Nephron progenitor cell (in vitro differentiated cells): Measurements from ENCODE around the gene PREX1.

ENCODE experiments used
- DNase-seq: peaks from one replicate; pipeline ENCODE4 v3.0.0; 2021
- H3K27ac Mint-ChIP-seq: 2 replicates; pipeline ENCODE4 v1.8.0; 2021; ENCODE audit warnings: mild to moderate bottlenecking, moderate library complexity, mixed read lengths
- H3K27me3 Mint-ChIP-seq: 2 replicates; pipeline ENCODE4 v1.8.0; 2021; ENCODE audit warnings: mild to moderate bottlenecking, low read depth, mixed read lengths; ENCODE audit not compliant: poor library complexity
- H3K36me3 Mint-ChIP-seq: 2 replicates; pipeline ENCODE4 v1.8.0; 2021; ENCODE audit warnings: low read depth, mixed read lengths
- H3K4me1 Mint-ChIP-seq: 2 replicates; pipeline ENCODE4 v1.8.0; 2021; ENCODE audit warnings: mixed read lengths
- H3K4me3 Mint-ChIP-seq: 2 replicates; pipeline ENCODE4 v1.8.0; 2021; ENCODE audit warnings: mild to moderate bottlenecking, moderate library complexity, mixed read lengths
- H3K9me3 Mint-ChIP-seq: 2 replicates; pipeline ENCODE4 v1.8.0; 2021; ENCODE audit warnings: mild to moderate bottlenecking, moderate library complexity, mixed read lengths
- TF ChIP-seq, protein P1 (sequence below): fragments of 200-600 bp; sonication (generic); IDR thresholded peaks from 2 replicates; pipeline ENCODE4 v1.5.0; 2021; ENCODE audit warnings: antibody characterized with exemption

Gene PREX1

DNA sequence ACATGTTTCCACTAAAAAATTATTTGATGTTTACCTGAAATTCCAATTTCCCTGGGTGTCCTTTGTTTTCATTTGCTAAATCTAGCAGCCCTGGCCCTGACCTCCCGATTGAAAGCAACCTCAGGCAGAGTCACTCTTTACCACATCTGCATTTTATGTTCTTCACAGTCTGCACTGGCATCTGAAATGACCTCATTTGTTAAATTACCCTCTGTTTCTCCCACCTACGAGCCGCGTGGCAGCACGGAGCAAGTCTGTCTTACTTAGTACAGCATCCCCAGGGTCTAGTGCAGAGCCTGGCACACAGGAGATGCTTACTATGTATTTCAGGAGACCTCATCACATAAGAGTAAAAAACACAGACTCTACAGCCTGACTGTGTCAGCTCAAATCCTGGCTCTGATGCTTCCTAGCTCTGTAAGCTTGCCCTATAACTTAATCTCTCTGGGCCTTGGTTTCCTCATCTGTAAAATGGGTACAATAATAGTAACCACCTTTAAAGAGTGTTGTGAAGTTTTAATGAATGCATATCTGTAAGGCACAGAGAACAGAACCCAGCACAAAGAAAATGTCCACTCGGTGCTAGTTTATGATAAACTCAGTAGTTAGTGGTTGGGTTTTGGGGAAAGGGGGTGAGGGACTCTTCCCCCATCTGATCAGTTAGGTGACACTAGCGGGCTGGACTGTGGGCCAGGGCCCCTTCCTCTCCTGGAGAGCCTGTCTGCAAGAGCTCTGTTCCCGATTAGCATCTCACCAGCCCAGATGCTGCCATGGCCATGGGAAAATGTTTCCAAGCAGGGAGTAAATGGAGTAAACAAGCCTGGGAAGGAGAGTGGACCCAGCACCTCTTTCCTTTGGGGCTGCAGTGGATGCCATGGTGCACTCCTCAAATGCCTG, 88.2 kb downstream of the PREX1 start:
- H3K36me3 Mint-ChIP-seq, result peaks cover 17% of the 10 kb centered on the region
- peaks cover 51% of the 10 kb centered on the region for H3K4me1 Mint-ChIP-seq
- no peak overlapping the region for H3K4me3 Mint-ChIP-seq
- no peaks in the 10 kb centered on the region for H3K9me3 Mint-ChIP-seq
- TF ChIP-seq, protein P1, sequence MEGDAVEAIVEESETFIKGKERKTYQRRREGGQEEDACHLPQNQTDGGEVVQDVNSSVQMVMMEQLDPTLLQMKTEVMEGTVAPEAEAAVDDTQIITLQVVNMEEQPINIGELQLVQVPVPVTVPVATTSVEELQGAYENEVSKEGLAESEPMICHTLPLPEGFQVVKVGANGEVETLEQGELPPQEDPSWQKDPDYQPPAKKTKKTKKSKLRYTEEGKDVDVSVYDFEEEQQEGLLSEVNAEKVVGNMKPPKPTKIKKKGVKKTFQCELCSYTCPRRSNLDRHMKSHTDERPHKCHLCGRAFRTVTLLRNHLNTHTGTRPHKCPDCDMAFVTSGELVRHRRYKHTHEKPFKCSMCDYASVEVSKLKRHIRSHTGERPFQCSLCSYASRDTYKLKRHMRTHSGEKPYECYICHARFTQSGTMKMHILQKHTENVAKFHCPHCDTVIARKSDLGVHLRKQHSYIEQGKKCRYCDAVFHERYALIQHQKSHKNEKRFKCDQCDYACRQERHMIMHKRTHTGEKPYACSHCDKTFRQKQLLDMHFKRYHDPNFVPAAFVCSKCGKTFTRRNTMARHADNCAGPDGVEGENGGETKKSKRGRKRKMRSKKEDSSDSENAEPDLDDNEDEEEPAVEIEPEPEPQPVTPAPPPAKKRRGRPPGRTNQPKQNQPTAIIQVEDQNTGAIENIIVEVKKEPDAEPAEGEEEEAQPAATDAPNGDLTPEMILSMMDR, result no peak
- no peak for DNase-seq
- peaks cover 6% of the 10 kb centered on the region for H3K27me3 Mint-ChIP-seq
- H3K27ac Mint-ChIP-seq, result no peak overlapping the region

DNA sequence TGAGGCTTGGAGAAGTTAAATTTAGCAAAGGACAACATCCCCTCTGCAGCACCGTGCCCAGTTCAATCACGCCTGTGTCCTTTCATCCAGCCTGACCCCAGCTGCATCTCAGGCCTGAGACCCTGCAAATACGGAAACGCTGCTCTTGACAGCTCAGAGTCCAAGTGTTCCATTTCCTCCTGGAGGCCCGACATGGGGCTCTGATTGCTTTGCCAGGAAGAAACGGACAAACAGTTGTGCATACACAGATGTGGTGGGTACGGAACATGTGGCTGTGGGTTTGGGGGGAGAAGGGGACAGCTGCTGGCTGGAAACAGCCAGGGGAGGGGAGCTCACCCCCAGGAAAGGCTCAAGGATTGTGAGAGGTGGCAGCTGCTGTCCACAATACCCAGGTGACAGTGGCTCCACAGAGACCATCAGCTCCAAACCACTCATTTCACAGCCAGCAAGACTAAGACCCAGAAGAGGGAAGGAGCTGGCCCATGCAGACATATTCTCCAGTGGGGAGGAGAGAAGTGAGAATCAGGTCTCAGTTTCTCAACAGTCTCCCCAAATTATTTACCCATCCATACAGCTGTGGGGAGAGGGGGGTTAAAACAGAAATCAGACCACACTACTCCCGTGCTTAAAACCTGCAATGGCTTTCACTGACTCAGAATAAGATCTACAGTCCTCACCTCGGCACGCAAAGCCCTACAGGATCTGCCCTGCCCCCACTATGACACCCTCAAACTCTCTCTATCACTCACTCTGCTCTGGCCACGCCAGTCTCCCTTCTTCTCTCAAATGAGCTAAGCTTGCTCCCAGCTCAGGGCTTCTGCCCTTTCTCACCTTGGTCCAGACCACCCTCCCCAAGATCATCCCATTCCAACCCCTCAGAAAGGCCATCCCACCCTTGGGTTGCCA, 89.1 kb downstream of the PREX1 start:
- H3K9me3 Mint-ChIP-seq, result no peaks in the 10 kb centered on the region
- peak overlapping the region; percentile 37 for H3K27ac Mint-ChIP-seq
- TF ChIP-seq, protein P1, result no peak
- H3K4me3 Mint-ChIP-seq, result peak overlapping the region; percentile 28
- peaks cover 51% of the 10 kb centered on the region for H3K4me1 Mint-ChIP-seq
- peaks cover 15% of the 10 kb centered on the region for H3K36me3 Mint-ChIP-seq
- H3K27me3 Mint-ChIP-seq, result peaks cover 6% of the 10 kb centered on the region
- no peak for DNase-seq

DNA sequence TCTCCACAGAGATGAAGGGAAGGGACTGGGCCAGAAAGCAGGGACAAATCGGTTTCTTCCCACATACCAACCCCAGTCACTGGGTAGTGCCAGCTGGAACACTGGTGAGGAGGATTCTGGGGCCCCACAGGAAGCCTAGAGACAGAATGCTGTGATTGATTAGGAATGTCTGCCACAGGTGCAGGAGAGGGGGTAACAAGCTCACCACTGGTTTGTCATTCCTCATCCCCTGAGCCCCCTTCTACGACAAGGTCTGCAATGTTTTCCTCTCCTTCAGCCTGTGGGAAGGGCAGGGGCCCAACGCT, 89.8 kb downstream of the PREX1 start:
- peaks cover 57% of the 10 kb centered on the region for H3K4me1 Mint-ChIP-seq
- H3K4me3 Mint-ChIP-seq, result no peak overlapping the region
- peaks cover 15% of the 10 kb centered on the region for H3K36me3 Mint-ChIP-seq
- H3K27me3 Mint-ChIP-seq, result peaks cover 9% of the 10 kb centered on the region
- no peaks in the 10 kb centered on the region for H3K9me3 Mint-ChIP-seq
- peak overlapping the region; percentile 40 for H3K27ac Mint-ChIP-seq
- TF ChIP-seq, protein P1, result no peak
- DNase-seq, result no peak

DNA sequence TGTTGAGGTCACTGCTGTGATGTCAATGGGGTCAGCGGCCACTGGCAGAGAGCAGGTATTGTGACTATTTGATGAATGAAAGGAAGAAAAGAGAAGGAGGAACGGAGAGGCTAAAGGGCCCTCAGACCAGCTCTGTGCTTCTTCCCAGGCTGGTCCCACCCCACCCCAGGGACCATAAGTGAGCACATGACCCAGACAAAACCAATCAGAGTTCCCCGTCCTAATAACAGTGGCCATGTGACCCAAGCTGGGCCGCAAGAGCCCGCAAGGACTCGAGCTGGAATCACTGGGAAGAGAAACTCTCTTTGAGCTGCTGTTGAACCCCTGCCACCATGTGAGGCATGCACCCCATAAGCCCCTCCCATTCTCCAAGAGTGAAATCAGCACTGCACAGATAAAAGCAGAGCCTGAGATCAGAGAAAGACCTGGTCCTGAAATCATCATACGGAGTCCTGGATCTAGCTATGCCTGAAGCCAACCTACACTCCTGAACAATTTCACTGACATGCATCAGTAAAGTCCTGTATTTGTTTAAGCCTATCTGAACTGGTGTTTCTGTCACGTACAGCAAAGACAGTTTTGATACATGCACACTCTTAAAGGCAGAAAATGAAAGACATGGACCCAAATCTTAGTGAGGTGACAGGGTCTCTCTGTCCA, 90.2 kb downstream of the PREX1 start:
- DNase-seq, result no peak
- TF ChIP-seq, protein P1, result no peak
- Mint-ChIP-seq H3K27ac (peak overlapping the region; percentile 40), H3K4me1 (peaks cover 62% of the 10 kb centered on the region), H3K9me3 (no peaks in the 10 kb centered on the region), H3K4me3 (no peak overlapping the region), H3K27me3 (peaks cover 9% of the 10 kb centered on the region), H3K36me3 (peaks cover 16% of the 10 kb centered on the region)

DNA sequence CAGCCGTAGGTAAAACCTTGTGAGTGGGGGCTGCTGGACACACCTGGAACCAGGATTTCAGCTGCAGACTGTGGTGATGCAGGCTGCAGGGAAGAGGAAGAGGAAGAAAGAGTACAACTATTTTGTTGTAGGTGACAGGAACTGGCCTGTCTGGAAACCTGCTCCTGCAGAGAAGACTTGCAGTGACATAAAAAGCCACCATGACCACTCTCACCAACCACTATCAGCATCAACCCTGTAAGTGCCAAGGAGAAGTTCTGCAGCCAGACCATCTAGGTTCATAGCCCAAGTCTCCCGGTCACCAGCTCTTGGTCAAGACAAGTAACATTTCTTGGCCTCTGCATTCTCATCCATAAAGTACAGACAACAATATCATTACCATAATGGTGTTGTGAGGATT, 91.2 kb downstream of the PREX1 start:
- Mint-ChIP-seq H3K4me3 (no peak overlapping the region), H3K36me3 (peaks cover 19% of the 10 kb centered on the region), H3K9me3 (no peaks in the 10 kb centered on the region), H3K27me3 (peaks cover 9% of the 10 kb centered on the region), H3K27ac (no peak overlapping the region), H3K4me1 (peaks cover 68% of the 10 kb centered on the region)
- no peak for DNase-seq
- TF ChIP-seq, protein P1, result no peak
